HG03175 (cell line): ENCODE measurements around the gene CFAP46.
"Not testable (repeated sequence)": the region's sequence is repeated elsewhere in the genome, so short reads cannot be mapped to it uniquely, and the experiment has no call there.

ENCODE experiments used
- ATAC-seq: cut with Tn5 transposase; IDR thresholded peaks from one replicate; pipeline ENCODE4 v1.9.1; 2021; ENCODE audit warnings: mild to moderate bottlenecking, moderate library complexity; ENCODE audit not compliant: unreplicated experiment

Gene CFAP46

DNA sequence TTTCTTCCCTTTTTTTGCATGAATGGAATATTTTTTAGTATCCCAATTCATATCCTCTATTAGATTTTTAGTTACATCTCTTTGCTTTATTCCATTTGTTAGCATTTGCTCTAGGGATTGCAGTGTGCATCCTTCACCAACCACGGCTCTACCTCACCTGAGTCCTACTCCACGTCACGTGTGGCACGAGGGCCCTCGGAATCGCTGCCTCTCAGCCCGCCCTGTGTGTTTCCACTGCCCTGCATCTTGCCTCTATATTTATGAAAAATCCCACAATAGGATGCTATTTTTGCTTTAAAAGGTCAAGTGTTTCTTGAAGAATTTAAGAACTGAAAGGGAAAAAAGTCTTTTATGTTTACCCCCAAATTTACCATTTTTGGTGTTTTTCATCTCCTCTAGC is 41.0 kb downstream of the CFAP46 start:
- no peak for ATAC-seq

DNA sequence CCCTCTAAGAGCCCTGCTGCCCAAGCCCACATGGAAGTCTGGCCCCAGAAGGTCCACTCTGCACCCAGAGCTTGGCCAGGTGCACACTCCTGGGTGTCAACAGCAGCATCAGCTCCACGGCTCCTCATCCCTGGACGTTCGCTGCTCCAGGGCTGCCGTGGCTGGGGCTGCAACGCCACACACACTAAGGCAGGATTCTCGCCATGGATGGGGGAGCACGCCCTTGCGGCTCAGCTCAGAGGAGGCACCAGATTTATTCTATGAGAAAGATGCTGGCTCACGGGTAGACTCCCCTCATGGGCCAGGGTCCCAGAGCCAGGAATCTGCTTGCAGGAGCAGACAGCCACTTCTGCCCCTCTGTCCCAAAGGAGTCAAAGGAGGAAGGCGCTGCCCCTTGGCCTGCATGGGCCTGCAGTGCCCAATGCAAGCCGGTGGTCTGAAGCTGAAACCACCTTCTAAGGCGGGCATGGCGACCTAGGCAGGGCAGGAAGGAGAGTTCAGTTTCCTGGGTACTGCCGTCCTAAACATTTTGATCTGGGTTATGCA is 42.1 kb downstream of the CFAP46 start:
- ATAC-seq, result no peak

DNA sequence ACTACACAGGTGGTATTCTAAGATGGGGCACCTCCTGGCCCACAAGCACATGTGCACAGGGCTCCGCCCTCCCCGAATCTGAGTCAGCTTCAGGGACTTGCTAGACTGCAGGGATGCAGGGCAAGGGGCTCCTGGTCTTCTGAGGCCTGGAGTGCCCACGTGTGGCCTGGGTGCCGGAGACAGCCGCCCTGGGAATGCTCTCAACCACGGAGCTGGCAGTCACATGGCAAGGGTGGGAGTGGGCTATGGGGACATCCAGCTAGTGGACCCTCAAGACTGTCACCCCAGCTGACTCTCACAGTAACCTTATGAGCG is 42.7 kb downstream of the CFAP46 start:
- no peak for ATAC-seq

DNA sequence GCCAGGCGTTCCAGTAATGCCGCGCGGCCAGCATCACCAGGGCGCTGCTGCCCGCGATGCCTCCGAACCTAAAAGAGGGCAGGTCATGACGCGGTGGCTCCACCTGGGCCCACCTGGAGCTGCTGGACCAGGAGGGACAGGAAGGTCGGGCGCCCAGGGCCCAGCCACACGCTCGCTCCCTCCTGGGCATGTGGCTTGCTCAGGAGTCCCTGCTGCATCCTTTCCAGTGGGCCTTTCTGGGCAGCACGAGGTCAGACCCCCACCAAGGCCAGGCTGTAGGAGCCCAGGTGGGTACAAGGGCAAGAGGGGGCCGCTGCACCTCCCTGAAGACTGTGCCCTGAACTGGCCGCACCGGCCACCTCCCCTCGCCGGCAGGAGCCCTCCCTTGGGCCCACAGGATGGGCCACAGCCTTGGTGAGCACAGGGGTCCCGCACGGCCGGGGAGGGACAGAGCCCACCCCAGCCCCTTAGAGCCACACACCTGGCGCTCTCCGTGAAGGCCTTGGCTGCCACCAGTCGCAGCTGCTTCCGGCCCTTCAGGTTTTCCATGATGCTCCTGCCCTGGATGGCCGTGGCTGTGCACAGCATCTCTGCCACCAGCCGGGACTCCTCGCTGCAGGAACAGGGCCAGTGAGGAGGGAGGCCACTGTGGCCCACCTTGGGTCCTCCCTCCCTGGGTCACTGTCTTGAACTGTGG is 43.2 kb downstream of the CFAP46 start:
- ATAC-seq, result no peak

DNA sequence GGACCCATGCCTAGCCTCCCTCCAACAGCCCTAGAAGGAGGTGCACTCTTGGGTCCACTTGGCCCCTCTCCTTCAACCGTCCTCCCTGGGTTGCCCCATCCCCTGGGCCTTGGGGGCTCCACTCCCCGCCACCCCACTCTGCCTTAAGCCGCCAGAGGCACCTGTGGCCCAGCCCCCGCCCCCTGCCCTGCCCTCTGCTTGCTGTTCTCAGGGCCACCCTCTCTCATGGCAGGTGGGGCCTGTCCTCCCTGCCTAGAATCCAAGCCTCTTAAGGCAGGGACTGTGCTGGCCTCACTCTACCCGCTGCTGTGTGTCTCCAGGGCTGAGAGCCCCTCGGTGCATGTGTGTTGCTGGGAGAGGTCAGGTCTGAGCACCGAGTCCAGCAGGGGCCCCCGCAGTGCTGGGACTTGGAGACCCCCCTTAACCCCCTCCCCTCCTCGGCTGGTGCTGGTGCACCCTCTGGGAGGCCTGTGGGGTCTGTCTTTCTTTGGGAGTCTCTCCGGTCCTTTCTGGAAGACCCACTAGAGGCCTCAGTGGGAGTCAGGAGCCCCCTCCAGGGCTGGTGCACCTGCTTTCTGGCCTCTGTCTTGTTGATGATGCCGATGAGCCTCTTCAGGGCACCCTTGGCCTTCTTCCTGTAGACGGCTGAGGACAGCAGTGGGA is 43.8 kb downstream of the CFAP46 start:
- no peak for ATAC-seq

DNA sequence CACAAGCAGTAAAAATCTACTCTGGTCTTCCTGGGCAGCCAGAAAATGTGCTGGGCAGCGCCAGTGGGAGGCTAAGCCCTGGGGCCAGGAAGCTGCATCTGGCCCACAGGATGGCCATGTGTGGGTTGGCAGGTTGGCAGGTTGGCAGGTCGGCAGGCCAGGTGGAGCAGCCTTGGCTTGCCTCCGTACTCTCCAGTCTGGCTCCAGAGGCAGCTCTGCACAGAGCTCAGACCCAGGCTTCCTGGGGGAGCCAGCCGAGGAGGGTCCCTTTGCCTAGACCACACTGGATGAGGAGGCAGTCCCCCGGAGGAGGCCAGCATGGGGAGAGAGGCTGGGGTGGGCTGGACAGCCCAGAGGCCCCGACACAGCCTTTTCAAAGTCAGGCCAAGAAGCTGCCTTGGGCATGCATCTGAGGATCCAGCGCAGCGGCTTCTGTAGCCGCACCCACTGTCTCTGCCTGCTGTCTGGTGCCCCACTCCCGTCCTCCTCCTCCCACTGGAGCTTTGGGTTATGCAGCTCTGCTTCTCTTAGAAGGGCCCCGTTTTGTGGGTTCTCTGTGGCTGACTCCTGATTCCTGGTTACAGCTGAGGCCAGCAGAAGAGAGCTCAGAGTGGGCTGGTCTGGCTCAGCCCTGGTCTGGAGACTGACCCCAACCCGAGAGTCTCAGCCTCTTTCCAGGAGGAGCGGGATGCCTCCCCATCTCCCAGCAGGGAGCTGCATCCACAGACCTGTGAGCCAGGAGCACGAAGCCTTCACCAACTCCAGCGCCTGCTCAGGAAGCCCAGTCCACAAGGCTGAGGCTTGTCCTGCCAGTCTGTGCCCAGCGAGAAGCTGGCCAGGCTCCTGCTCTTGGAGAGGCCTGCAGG is 44.6 kb downstream of the CFAP46 start:
- ATAC-seq, result no peak

DNA sequence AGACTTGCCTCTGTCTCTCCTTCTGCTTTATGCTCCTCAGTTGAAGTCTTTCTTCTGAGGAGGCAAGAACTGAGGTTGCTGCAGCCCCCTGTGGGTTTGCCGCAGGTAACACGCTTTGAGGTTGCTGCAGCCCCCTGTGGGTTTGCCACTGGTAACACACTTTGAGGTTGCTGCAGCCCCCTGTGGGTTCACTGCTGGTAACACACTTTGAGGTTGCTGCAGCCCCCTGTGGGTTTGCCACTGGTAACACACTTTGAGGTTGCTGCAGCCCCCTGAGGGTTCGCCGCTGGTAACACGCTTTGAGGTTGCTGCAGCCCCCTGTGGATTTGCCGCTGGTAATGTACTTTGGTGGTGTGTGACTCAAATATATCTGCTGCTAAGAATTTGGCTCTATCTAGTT is 48.6 kb downstream of the CFAP46 start:
- ATAC-seq, result not testable (repeated sequence)

DNA sequence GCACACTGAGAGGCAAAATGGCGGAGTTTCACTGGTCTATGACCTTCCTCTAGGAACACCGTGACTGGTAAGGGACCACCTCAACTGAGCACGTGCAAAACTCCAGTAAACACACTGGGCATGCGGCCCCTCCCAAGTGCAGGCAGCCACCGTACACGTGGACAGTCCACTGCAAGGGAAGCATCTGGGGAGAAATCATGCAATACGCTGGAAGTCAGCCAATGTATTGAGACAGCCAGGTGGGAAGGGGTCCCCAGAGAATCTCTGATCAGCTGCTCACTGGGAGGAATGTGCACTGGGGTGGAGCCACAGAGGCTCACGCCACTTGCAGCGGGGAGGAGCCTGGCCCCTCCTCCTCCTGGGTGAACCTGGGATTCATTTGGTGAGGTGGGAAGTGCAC is 49.3 kb downstream of the CFAP46 start:
- no peak for ATAC-seq

DNA sequence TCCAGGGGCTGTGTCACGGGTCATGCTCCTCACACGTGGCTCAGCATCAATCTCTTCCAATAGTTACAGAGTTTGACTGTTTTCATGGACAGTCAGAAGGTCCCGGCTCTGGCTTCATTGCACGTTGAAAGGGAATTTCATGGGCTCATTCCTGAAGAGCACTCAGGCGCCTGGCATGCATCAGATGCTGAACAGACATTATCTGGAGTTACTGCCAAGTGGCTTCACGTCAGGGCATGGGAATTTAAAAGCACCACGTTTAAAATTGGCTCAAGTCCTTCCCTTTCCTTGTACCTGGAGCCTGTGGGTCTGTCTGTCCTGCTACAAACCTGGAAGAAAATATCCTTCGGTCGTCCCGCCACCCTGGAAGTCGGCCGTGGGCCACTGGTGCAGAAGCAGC is 50.4 kb downstream of the CFAP46 start:
- no peak for ATAC-seq

DNA sequence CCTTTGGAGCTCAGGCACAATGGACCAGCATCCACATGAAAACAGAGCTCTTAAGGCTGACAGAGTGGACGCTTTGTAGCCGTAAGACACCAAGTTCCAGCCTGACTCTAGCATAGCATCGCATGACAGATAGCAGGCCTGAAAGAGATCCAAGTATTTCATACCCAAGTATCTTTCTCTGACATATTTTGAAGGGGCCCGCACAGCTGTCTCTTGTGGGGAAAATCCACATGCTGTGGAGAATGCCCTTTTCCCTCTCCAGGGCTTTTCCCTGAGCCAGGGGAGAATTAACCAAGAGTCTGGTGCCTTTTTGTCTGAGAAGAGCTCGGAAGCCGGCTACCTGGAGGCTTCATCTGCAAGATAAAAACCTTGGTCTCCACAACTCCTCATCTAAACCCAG is 51.0 kb downstream of the CFAP46 start:
- ATAC-seq, result no peak

DNA sequence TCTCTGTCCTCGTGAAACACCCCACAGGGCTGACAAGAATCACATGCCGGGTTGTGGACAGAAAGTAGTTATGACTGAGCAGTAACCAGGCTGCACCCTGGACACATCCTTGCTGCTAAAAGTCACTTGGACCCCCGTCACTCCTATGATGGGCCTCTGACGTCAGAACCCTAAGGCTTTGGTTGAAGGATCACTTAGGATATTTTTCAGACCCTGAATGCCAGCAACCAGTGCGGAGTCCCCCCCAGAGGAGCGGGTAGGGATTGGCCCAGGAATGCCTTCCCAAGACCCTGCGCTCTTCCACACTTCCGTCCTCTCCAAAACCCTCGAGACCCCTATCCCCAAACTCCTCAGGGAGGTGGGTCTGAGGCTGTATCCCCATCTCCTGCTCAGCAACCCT is 52.1 kb downstream of the CFAP46 start:
- ATAC-seq, result no peak

DNA sequence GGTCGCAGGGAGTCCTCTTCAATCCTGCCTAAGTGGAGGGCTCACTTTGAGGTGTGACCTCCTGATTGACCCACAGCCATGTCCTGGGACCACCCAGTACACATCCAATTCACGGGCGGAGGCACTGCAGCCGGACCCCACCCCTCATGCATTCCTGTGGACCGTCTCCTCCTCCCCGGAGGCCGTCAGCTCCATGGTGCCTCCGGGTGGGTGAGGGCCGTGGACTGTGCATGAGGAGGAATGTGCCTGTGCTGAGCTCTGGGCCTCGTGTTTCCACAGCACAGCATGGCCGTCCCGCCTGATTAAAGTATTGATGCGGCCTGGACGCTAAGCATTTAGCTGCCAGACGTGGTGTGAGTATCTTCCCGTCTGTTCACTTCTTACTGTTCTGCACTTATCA is 52.8 kb downstream of the CFAP46 start:
- no peak for ATAC-seq

DNA sequence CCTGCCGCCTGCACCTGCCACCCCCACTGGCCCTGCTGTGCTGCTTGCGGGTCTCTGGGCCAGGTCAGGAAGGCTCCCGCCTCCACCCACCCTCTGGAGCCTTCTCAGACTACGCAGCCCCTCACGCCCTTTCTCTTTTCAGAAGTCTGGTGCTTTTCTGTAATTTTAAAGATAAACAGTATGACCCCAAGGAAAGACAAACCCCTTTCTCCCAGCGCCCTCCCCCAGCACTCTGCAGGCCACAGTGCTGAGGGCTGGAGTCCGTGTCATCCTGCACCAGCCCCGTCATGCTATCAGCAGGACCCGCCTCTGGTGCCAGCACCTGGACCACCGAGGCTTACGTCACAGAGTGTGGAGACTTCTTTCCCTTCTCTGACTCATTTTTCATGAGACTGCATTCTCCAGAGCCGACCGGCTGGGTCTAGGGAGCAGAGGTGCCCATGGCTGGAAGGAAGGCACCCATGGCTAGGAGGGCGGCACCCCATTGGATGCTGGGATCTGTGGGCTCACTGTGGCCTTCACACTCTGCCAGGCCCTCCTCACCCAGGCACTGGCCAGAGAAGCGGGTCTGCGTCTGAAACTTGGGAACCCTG is 53.4 kb downstream of the CFAP46 start:
- ATAC-seq, result no peak

DNA sequence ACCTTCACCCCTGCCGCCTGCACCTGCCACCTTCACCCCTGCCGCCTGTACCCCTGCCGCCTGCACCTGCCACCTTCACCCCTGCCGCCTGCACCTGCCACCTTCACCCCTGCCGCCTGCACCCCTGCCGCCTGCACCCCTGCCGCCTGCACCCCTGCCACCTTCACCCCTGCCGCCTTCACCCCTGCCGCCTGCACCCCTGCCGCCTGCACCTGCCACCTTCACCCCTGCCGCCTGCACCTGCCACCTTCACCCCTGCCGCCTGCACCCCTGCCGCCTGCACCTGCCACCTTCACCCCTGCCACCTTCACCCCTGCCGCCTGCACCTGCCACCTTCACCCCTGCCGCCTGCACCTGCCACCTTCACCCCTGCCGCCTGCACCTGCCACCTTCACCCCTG is 53.9 kb downstream of the CFAP46 start:
- not testable (repeated sequence) for ATAC-seq

DNA sequence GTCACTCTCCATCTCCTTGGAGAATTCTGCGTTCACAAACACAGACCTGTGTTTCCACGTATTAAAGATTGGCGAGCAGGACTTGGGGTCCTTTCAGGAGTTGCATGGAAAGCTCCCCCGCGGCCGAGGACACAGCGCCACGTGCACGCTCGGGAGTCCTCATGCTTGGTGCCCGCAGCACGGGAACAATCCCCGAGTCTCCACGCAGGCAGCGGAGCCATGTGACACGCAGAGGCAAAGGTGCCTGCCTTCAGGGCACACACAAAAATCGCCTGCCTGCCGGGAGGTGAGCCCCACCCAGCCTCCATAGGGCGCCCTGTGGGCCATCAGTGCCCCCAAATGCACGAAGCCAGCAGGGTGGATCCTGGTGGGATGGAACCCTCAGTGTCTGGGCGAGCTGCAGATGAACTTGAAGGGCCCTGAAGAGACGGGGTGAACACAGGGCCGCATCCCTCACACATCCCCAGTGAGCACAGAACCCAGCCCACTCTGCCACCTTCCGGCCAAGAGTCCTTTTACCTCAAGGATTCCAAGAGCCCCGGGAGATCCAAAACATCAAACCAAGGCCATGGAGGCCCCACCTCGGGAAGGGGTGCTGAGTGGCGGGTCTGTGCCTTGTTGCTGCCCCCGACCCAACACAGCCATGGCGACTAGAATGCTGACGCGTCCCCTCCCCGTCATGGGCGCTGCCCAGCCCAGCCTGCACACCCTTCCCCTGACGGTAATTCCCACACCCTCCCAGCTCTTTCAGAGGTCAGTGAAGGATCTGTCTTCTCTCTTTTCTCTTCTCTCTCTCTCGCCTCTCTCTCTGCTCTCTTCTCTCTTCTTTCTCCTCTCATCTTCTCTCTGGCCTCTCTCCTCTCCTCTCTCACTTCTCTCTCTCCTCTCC is 55.9 kb downstream of the CFAP46 start:
- ATAC-seq, result no peak

DNA sequence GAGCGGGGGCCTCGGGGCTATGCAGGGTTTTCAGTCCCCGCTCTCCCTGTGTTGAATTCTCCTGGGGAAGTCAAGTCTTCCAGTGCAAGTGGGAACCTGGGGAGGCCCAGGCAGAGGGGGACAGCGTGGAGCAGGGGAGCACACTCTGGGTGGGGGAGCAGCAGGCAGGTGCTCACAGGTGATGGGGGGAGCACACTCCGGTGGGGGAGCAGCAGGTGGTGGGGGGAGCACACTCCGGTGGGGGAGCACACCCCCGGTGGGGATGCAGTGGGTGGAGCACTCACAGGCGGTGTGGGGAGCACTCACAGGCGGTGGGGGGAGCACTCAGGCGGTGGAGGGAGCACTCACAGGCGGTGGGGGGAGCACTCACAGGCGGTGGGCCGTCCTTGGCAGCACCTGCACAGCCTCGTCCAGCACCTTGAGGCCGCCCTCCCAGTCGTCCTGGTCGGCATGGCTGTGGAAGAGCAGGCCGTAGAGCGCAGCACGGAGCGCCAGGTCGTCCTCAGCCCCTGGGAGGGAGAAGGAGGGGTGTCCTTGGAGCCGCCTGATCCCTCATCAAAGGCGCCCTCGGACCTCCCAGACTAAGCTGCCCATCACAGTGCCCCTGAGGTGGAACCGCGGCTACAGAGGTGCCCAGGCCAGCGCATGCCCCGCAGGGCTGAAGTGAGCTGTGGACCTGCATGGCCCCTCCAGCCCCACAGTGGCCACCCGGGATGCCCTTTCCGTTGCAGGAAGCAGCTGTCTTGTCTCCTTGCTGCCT is 56.7 kb downstream of the CFAP46 start:
- ATAC-seq, result no peak

DNA sequence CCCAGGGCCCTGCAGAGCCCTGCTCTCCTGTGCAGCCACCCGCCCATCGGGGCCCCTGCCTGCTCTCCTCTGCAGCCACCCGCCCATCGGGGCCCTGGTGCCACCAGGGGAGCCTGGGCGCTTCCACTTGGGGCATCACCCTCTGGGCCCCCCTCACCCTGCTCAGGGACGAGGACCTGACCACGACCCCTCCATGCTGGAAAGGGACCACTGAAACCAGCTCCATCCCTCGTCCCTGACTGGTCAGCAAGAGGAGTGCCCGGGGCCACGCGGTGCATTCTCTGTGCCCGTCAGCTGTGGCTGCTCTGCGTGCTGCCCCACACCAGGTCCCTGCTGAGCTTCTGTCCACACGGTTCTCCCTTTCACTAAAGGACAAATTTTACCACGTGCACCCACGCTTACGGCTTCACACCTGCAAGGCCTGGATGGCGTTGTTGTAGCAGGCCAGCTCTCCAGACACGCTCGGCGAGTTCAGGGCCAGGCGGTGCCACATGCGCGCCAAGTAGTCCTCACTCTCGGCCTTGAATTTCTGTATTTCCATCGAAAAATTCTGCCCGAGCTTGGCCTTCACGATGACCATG is 57.6 kb downstream of the CFAP46 start:
- no peak for ATAC-seq

DNA sequence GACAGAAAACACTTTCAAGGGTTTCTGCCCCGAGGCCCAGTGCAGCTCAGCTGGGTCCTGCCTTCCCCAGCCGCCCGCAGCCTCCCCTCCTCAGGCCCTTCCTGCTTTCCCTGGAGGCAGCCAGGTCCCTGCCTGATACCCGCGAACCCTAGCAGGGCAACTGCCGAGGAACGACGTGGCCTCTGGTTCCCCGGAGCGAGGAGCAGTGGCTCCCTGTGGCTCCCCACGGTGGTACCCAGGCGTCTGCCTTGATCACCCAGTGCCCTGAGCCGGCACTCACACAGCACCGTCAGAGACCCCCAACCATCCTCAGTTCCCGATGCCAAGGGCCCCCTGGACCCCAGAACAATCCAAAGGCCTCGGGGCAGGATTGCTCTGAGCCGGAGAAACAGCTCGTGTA is 58.3 kb downstream of the CFAP46 start:
- no peak for ATAC-seq

DNA sequence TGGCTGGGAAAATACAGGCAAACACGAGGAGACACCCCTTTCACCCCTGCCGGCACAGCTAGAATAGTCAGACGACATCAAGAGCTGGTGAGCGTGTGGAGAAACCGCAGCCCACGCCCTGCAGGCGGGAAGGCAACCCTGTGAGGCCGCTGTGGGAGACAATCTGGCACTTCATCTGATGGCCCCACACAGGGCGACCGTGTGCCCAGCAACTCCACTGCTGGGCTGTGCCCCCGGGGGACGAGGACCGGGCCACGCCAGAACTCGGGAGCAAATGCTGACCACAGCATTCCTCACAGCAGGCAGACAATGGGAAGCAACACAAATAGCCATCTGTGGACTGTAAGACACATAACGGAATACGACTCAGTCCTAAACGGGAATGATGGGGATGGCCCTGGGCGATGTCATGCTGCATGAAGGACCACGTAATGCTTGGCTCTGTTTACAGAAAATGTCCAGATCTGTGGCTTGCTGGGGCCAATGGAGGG is 58.9 kb downstream of the CFAP46 start:
- no peak for ATAC-seq
